ENCODE measurements around the gene SQOR.

DNA sequence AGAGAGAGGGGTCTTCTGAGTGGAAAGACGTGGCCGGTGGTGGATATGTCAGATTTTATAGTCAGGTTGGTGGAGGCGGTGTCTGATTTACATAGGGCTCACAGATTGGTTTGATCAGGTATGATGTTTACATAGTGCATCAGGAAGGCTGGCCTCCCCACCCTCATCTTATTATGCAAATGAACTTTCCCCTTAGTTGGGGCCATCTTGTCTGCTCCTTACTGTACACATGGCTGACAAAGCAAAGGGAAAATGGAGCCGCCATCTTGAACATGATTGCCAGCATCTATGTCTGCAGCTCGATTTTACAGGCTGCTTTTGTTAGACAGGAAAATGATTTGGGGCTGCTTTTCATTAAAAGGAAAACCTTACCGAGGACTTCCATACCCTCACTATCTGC lies 19.9 kb downstream of the SQOR start:
- TF ChIP-seq EZH2 (IDR thresholded peaks at IDR 0.05; ENCODE audit: borderline replicate concordance, insufficient read depth, low read depth, low read length, poor library complexity, severe bottlenecking), result no peak
- TF ChIP-seq, protein P1, sequence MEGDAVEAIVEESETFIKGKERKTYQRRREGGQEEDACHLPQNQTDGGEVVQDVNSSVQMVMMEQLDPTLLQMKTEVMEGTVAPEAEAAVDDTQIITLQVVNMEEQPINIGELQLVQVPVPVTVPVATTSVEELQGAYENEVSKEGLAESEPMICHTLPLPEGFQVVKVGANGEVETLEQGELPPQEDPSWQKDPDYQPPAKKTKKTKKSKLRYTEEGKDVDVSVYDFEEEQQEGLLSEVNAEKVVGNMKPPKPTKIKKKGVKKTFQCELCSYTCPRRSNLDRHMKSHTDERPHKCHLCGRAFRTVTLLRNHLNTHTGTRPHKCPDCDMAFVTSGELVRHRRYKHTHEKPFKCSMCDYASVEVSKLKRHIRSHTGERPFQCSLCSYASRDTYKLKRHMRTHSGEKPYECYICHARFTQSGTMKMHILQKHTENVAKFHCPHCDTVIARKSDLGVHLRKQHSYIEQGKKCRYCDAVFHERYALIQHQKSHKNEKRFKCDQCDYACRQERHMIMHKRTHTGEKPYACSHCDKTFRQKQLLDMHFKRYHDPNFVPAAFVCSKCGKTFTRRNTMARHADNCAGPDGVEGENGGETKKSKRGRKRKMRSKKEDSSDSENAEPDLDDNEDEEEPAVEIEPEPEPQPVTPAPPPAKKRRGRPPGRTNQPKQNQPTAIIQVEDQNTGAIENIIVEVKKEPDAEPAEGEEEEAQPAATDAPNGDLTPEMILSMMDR (IDR thresholded peaks at IDR 0.05), result no peak
